T-helper 1 cell treated with Interleukin-12 subunit alpha and Interleukin-12 subunit beta and Interleukin-4 antibody, amounts not matched to agents 30 μg/mL and 1 μg/mL, for 36 hours (primary cell): ENCODE data around the gene QSOX2.

ENCODE experiments used
- H3K27ac Mint-ChIP-seq: one replicate; pipeline ENCODE4 v1.8.0; 2021; ENCODE audit warnings: mild to moderate bottlenecking, mixed read lengths
- H3K27me3 Mint-ChIP-seq: one replicate; pipeline ENCODE4 v1.8.0; 2021; ENCODE audit warnings: low read depth, mixed read lengths
- H3K36me3 Mint-ChIP-seq: one replicate; pipeline ENCODE4 v1.8.0; 2021; ENCODE audit warnings: low read depth, mixed read lengths
- H3K4me1 Mint-ChIP-seq: one replicate; pipeline ENCODE4 v1.8.0; 2021; ENCODE audit warnings: low read depth, mixed read lengths
- H3K4me3 Mint-ChIP-seq: one replicate; pipeline ENCODE4 v1.8.0; 2021; ENCODE audit warnings: mild to moderate bottlenecking, moderate library complexity, mixed read lengths
- H3K9me3 Mint-ChIP-seq: one replicate; pipeline ENCODE4 v1.8.0; 2021; ENCODE audit warnings: mixed read lengths

The QSOX2 gene

GRCh38 chr9:136160381-136160841 is 85.2 kb downstream of the QSOX2 start:
- Mint-ChIP-seq H3K36me3 (no peaks in the 10 kb centered on the region), H3K27ac (no peak overlapping the region), H3K4me1 (no peaks in the 10 kb centered on the region), H3K27me3 (no peaks in the 10 kb centered on the region), H3K4me3 (no peak overlapping the region), H3K9me3 (no peaks in the 10 kb centered on the region)

GRCh38 chr9:136159851-136160250 is 85.8 kb downstream of the QSOX2 start:
- Mint-ChIP-seq H3K4me3 (no peak overlapping the region), H3K27me3 (no peaks in the 10 kb centered on the region)

GRCh38 chr9:136157477-136158265 is 87.9 kb downstream of the QSOX2 start:
- Mint-ChIP-seq H3K36me3 (no peaks in the 10 kb centered on the region), H3K27ac (no peak overlapping the region), H3K9me3 (no peaks in the 10 kb centered on the region), H3K4me1 (no peaks in the 10 kb centered on the region), H3K27me3 (no peaks in the 10 kb centered on the region), H3K4me3 (no peak overlapping the region)

More at GRCh38 chr9:136159851-136160250, 85.8 kb downstream of the QSOX2 start:
- H3K27ac Mint-ChIP-seq = no peak overlapping the region
- no peaks in the 10 kb centered on the region for H3K36me3 Mint-ChIP-seq
- H3K9me3 Mint-ChIP-seq = no peaks in the 10 kb centered on the region
- no peaks in the 10 kb centered on the region for H3K4me1 Mint-ChIP-seq
